GM12875 (cell line): ENCODE measurements around the gene PODXL2.

Experiments
- H3K4me3 ChIP-seq: one replicate; pipeline ENCODE4 v1.5.1; 2011; ENCODE audit warnings: low read depth, low read length, control low read depth
- TF ChIP-seq, protein P1 (sequence below): IDR thresholded peaks from 2 replicates; pipeline ENCODE4 v1.5.1; 2011; ENCODE audit warnings: low read depth, mild to moderate bottlenecking, control low read depth, inconsistent platforms, low read length, moderate library complexity, borderline replicate concordance; ENCODE audit not compliant: insufficient read depth

Gene PODXL2

DNA sequence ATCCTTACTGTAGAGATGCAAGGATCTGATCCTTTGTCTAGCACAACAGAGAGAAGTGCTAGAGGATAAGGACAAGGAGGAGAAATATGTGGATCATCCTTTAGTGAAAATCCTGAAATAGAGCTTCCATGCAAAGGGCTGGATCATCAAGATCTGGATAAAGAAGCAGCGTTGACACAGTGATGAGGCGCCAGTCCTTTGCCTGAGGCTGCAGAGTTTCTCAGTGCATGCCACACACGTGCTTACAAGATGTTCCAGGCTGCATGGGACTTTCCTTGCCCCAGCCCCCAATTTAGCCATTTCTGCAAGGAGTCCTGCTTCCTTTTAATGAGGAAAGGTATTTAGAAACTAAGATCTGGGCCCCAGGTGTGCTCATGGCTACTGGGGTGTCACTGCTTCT is 36.6 kb downstream of the PODXL2 start:
- TF ChIP-seq, protein P1, sequence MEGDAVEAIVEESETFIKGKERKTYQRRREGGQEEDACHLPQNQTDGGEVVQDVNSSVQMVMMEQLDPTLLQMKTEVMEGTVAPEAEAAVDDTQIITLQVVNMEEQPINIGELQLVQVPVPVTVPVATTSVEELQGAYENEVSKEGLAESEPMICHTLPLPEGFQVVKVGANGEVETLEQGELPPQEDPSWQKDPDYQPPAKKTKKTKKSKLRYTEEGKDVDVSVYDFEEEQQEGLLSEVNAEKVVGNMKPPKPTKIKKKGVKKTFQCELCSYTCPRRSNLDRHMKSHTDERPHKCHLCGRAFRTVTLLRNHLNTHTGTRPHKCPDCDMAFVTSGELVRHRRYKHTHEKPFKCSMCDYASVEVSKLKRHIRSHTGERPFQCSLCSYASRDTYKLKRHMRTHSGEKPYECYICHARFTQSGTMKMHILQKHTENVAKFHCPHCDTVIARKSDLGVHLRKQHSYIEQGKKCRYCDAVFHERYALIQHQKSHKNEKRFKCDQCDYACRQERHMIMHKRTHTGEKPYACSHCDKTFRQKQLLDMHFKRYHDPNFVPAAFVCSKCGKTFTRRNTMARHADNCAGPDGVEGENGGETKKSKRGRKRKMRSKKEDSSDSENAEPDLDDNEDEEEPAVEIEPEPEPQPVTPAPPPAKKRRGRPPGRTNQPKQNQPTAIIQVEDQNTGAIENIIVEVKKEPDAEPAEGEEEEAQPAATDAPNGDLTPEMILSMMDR: no peak
- H3K4me3 ChIP-seq: no peak overlapping the region

DNA sequence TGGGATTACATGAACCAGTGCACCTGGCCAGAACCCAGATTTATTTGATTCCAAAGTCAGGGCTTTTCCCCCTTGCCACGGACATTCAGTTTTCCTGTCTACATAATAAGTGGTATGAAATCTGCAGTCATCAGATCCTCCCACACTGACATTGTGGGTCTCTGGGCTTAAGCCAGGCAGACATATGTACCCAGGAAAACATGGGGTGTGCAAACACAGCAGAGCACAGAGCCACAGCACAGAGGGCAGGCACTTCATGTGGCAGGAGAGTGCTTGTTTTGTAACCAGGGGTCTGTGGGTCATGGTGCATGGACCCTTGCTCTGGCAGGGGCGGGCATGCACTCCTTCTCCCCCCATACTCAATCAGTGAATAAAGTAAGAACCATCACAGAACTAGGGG is 37.7 kb downstream of the PODXL2 start:
- no peak overlapping the region for H3K4me3 ChIP-seq
- TF ChIP-seq, protein P1: no peak

DNA sequence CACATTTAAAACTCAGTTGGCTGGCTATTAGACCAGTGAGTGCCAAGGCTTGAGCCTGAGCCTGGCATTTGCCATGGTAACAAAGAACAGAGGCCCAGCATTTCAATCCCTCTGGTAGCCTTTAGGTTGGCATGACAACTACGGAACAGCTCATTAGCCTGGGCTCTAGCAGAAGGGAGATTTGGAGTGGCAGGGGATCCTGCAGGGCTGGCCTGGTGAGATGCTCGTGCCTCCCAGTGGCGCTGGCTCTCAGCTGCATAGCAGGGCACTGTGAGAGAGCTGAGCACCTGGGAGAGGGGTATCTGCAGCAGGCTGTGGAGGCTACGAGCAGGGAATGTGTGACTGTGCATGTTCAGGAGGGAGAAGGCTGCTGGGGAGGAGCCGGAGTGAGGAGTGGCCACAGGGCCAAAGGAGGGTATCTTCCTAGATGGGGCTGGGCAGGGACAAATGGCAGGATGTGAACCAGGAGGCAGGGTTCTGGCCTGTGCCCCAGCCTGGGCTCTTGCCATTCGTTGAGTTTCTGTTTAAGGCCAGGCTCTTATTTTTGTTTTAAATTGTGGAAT is 38.2 kb downstream of the PODXL2 start:
- H3K4me3 ChIP-seq: no peak overlapping the region
- TF ChIP-seq, protein P1: no peak

DNA sequence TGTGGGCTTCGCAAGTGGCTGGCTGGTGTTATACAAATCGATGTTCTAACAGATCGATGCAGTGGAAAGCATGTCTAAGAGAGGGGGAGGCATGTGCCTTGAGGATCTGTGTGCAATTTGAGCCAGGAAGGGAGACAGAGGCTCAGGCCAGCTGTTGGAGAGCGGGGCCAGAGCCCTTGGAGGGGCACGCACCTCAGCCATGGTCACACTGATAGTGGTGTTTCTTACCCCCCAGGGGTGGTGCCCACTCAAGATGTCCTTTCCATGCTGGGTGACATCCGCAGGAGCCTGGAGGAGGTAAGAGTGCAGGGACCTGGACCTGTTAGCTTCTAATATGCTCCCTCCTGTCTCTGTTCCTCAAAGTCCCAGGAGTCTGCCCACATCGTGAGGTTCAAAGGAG is 39.9 kb downstream of the PODXL2 start:
- TF ChIP-seq, protein P1: no peak

DNA sequence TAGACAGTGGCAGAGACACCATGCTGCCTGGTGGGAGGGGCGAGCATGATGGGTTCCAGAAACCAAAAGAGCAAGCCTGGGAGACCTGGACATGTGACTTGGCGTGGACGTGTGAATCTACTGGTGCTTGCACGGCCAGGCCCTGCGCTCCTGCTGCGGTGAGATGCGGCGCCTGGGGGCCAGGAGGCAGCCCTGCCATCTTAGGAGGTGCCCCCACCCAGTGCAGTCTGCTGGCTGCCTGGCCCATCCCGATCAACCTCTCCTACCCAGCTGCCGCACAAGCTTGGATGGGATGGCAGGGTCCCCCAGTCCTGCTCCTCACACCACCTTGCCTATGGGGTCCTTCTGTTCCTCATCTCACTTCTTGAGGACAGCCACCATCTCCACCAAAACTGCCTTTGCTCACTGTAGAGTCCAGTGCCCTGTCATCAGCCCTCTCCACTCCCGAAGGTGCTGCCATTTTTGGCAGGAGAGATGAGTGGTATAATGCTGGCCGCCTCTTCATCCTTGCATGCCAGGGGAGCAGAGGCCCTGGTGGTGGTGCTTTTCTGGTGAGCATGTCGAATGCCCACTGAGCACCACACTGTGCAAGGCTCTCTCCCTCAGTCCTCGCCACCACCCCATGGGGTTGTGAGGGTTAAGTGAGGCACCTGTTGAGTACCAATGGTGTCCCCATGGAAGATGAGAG is 40.7 kb downstream of the PODXL2 start:
- no peak overlapping the region for H3K4me3 ChIP-seq
- TF ChIP-seq, protein P1: no peak

More for the DNA sequence above, 39.9 kb downstream of the PODXL2 start:
- H3K4me3 ChIP-seq: no peak overlapping the region

DNA sequence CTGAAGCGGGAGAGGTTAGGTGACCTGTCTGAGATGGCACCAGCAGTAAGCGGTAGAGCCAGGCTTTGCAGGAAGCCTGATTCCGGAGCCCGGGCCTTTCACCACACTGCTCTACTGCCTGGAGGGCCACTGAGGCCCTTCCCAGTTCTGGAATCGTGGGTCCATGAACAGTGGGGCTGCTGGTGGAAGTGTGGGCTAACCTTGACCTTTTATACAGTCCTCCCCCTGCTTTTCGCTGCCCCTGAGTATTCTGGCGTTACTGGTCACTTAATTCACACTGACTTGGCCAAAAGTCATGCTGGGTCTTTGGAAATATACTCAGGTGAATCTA is 41.2 kb downstream of the PODXL2 start:
- TF ChIP-seq, protein P1: no peak
- no peak overlapping the region for H3K4me3 ChIP-seq
